WERI-Rb-1 (cell line): ENCODE results near the gene SH3D19.

Source experiments
- DNase-seq: peaks from one replicate; pipeline ENCODE4 v3.0.0-alpha.2; 2020
- H3K27ac ChIP-seq: fragments of 250-450 bp; sonication (Bioruptor Pico); 2 replicates; pipeline ENCODE4 v1.5.1; 2020; ENCODE audit warnings: mild to moderate bottlenecking, moderate library complexity
- H3K27me3 ChIP-seq: fragments of 250-450 bp; sonication (Bioruptor Pico); 2 replicates; pipeline ENCODE4 v1.5.1; 2021; ENCODE audit warnings: mild to moderate bottlenecking, low read depth, moderate library complexity; ENCODE audit not compliant: insufficient read depth, severe bottlenecking
- H3K36me3 ChIP-seq: fragments of 250-450 bp; sonication (Bioruptor Pico); 2 replicates; pipeline ENCODE4 v1.5.1; 2020; ENCODE audit warnings: mild to moderate bottlenecking, moderate library complexity
- H3K4me3 ChIP-seq: 2 replicates; pipeline ENCODE4 v1.5.1; 2011; ENCODE audit warnings: low read depth, mild to moderate bottlenecking, control low read depth, low read length
- H3K9me3 ChIP-seq: fragments of 250-450 bp; sonication (Bioruptor Pico); 2 replicates; pipeline ENCODE4 v1.5.1; 2021; ENCODE audit warnings: mild to moderate bottlenecking, moderate library complexity; ENCODE audit not compliant: severe bottlenecking
- TF ChIP-seq, protein P1 (sequence below): IDR thresholded peaks from 2 replicates; pipeline ENCODE4 v1.5.1; 2011; ENCODE audit warnings: low read depth, mild to moderate bottlenecking, control low read depth, inconsistent platforms, low read length

The SH3D19 gene, protein sequence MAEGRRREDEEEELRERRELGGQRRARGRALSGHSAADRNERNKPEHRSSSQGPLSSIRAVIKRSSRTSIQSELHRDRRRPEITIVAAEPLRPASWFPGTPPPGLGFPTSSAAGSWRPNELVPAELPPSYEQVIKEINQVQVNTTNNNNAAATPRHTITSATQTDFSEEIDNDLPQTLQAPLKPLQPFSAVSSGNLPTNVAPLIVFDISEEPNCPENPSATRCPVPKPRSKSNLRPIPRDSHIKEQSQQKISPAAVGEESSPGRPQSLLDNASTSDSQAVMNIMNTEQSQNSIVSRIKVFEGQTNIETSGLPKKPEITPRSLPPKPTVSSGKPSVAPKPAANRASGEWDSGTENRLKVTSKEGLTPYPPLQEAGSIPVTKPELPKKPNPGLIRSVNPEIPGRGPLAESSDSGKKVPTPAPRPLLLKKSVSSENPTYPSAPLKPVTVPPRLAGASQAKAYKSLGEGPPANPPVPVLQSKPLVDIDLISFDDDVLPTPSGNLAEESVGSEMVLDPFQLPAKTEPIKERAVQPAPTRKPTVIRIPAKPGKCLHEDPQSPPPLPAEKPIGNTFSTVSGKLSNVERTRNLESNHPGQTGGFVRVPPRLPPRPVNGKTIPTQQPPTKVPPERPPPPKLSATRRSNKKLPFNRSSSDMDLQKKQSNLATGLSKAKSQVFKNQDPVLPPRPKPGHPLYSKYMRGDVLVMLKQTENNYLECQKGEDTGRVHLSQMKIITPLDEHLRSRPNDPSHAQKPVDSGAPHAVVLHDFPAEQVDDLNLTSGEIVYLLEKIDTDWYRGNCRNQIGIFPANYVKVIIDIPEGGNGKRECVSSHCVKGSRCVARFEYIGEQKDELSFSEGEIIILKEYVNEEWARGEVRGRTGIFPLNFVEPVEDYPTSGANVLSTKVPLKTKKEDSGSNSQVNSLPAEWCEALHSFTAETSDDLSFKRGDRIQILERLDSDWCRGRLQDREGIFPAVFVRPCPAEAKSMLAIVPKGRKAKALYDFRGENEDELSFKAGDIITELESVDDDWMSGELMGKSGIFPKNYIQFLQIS

DNA sequence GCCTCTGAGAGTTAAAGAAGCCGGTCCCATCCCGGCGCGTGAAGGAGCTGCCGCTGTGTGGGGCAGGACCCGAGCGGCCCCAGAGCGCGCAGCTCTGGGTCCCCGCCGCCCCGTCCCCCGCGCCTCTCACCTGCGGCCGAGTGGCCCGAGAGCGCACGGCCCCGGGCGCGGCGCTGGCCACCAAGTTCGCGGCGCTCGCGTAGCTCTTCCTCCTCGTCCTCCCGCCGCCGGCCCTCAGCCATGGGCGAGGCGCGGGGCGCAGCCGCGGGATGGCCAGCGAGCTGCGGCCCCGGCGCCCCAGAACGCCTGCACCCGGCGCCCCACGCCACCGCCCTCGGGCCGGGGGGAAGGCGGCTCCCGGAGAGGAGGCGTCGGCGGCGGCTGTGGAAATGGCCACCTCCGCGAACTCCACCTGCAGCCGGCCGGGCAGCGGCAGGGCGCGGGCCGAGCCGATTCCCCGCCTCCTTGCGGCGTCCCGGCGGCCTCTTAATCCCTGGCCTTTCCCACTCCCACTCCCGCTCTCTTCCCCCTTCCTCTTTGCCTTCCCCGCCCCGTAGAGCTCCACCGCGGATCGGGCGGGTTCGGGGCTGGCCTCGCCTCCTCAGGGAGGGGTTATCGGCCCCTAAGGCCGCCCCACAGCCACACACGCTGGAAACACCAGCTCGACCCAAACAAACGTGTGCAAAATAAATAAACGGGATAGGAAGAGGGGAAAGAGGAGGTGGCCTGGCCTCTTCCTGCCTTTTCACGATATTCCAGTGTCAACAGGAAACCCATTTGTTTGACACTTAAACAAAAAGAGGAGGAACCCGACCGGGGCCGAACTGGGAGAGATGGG is at the start of gene SH3D19:
Gene SH3D19 (minus strand): TSS at position 495 of the 838 bp plus-strand sequence. CDS start 253 bp downstream, at position 242.
- Histone ChIP-seq H3K27me3 (no peaks in the 10 kb centered on the region), H3K9me3 (no peaks in the 10 kb centered on the region), H3K36me3 (no peaks in the 10 kb centered on the region), H3K4me3 (peak within 1 kb of the TSS; percentile 76), H3K27ac (peak within 1 kb of the TSS; percentile 76)
- peak; percentile 94 for DNase-seq
- TF ChIP-seq, protein P1, sequence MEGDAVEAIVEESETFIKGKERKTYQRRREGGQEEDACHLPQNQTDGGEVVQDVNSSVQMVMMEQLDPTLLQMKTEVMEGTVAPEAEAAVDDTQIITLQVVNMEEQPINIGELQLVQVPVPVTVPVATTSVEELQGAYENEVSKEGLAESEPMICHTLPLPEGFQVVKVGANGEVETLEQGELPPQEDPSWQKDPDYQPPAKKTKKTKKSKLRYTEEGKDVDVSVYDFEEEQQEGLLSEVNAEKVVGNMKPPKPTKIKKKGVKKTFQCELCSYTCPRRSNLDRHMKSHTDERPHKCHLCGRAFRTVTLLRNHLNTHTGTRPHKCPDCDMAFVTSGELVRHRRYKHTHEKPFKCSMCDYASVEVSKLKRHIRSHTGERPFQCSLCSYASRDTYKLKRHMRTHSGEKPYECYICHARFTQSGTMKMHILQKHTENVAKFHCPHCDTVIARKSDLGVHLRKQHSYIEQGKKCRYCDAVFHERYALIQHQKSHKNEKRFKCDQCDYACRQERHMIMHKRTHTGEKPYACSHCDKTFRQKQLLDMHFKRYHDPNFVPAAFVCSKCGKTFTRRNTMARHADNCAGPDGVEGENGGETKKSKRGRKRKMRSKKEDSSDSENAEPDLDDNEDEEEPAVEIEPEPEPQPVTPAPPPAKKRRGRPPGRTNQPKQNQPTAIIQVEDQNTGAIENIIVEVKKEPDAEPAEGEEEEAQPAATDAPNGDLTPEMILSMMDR: no peak

DNA sequence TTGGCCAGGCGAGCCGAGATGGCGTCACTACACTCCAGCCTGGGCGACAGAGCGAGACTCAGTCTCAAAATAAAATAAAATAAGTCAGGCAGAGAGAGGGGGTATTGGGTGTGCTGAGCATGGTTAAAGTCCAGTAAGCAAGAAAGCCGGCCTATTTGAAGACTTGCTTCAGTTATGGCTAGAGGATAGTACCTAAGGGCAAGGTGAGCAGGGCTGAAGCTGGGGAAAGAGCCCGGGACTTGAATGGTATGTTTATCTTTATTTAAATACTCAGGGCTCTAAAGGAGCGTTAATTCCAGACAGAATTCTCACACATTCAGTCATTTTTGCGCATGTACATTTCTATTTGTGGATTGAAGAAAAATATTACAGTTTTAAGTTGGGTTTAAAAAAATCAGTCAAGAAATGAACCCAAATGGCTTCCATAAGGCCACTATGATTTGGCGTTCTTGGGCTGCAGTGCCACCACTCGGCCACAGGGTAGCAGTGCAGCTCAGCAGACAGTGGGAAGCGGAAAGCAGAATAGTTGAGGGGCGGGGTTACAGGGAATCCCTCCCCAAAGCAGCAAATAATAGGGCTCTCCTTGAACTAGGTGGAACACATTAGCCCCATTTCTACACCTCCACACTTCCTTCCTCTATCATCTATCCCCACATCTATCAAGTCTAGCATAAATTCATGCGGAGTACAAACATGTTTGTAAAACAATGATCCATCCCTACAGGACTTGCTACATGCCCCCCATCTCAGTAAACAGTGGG is 37.2 kb upstream of the SH3D19 start:
- DNase-seq: peak; percentile 91
- Histone ChIP-seq H3K4me3 (no peak overlapping the region), H3K27me3 (no peaks in the 10 kb centered on the region), H3K27ac (0 out of 2 replicates have a peak overlapping the region, but pooled peaks have one; percentile 11), H3K9me3 (no peaks in the 10 kb centered on the region), H3K36me3 (no peaks in the 10 kb centered on the region)
- TF ChIP-seq, protein P1: peak; percentile 95

DNA sequence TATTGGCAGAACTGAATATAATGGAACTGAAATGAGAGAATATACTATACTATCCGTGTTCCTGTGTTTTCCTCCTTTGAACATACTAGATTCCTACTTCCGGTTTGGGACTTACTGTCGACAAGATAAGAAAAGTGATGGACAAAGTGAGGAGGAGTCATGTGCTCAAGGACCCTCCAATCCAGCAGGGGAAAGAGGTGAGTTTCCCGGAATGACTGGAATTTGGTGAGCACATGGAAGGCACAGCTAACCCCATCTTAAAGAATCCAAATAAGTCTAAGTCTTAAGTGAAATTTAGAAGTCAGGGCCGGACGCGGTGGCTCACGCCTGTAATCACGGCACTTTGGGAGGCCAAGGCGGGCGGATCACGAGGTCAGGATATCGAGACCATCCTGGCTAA is 36.6 kb upstream of the SH3D19 start:
- Histone ChIP-seq H3K27me3 (no peaks in the 10 kb centered on the region), H3K9me3 (no peaks in the 10 kb centered on the region), H3K36me3 (no peaks in the 10 kb centered on the region), H3K27ac (no peak overlapping the region), H3K4me3 (no peak overlapping the region)
- TF ChIP-seq, protein P1: no peak
- DNase-seq: no peak

DNA sequence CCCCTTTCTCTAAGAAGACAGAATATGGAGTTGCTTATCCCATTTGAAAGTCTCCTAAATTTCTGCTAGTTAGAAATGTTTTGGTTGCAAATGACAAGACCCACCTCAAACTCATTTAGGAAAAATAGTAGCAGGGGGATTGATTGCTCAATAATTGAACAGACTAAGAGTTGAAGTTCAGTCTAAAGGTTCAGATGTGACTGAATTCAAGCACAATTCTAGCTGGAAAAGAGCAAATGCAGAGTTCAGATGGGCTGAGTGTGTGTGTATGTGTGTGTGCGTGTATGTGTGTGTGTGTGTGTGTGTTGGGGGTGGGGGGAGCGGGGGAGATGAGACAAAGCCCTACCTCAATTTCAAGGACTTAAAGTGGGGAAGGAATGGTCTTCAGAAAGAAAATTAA is 35.7 kb upstream of the SH3D19 start:
- no peak for DNase-seq
- H3K9me3 ChIP-seq: no peaks in the 10 kb centered on the region
- TF ChIP-seq, protein P1: no peak
- H3K4me3 ChIP-seq: no peak overlapping the region
- no peak overlapping the region for H3K27ac ChIP-seq
- no peaks in the 10 kb centered on the region for H3K36me3 ChIP-seq
- H3K27me3 ChIP-seq: no peaks in the 10 kb centered on the region
